Measurements from ENCODE around the gene FGF2.
"Not testable (repeated sequence)": the region's sequence is repeated elsewhere in the genome, so short reads cannot be mapped to it uniquely, and the experiment has no call there.

Gene FGF2

DNA sequence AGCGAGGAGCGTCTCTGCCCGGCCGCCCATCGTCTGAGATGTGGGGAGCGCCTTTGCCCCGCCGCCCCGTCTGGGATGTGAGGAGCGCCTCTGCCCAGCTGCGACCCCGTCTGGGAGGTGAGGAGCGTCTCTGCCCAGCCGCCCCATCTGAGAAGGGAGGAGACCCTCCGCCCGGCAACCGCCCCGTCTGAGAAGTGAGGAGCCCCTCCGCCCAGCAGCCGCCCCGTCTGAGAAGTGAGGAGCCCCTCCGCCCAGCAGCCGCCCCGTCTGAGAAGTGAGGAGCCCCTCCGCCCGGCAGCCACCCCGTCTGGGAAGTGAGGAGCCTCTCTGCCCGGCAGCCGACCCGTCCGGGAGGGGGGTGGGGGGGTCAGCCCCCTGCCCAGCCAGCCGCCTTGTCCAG lies 14.8 kb upstream of the FGF2 start:
- in situ Hi-C loops (cut with HindIII; ENCODE audit: low sequenced_read_pairs) = not testable (repeated sequence)

DNA sequence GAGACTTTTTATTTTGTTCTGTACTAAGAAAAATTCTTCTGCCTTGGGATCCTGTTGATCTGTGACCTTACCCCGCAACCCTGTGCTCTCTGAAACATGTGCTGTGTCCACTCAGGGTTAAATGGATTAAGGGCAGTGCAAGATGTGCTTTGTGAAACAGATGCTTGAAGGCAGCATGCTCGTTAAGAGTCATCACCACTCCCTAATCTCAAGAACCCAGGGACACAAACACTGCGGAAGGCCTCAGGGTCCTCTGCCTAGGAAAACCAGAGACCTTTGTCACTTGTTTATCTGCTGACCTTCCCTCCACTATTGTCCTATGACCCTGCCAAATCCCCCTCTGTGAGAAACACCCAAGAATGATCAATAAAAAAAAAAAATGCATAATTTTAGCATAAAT lies 13.8 kb upstream of the FGF2 start:
- in situ Hi-C loops (cut with HindIII; ENCODE audit: low sequenced_read_pairs) = not testable (repeated sequence)

DNA sequence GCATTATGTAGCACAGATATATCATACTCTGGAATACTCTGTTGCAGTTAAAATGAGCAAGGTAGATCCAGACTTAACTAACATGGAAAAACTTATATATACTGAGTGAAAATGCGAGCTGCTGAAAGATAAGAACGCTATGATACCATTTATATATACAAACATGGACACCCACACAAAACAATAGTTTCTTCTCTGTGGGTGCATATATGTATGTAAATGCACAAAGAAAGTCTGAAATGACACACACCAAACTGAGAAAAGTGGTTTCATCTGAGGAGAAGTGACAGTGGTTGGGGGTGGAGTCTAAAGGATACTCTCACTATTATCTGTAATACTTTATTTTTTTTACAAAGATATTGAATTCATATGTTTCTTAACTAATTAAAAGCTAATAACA lies 12.2 kb upstream of the FGF2 start:
- in situ Hi-C loops (cut with HindIII; ENCODE audit: low sequenced_read_pairs) = no loop called here

DNA sequence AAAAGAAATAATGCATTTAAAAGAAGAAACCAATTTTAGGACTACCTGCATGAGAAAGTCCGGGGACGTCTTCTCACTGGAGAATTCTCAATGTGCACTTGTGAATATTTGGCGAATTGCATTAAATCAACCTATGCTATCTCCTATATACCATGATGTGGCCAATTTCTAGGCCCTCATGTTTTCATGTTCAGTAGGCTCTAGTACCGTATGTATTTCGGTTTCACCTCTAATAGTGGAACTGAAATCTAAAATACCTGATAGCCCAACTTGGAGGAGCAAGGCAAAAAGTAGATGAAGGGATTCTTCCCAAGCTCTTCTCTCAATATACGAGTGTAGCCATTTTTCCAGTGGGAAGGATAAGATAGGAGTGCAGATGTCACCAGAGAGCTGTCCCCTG lies 11.4 kb upstream of the FGF2 start:
- in situ Hi-C loops (cut with HindIII; ENCODE audit: low sequenced_read_pairs) = no loop called here

DNA sequence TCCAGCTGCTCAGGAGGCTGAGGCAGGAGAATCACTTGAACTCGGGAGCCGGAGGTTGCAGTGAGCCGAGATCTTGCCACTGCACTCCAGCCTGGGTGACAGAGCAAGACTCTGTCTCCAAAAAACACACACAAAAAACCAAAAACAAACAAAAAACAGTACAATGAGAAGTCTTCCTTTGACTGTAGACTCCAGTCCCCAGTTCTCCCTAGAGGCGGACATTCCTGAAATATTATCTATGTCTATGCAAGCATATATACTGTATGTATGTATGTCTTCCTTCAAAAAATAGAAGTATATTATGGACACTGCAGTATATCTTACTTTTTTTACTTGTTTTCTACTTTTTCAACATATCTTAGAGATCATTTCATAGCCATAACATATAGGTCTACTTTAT lies 10.2 kb upstream of the FGF2 start:
- in situ Hi-C loops (cut with HindIII; ENCODE audit: low sequenced_read_pairs) = no loop called here

DNA sequence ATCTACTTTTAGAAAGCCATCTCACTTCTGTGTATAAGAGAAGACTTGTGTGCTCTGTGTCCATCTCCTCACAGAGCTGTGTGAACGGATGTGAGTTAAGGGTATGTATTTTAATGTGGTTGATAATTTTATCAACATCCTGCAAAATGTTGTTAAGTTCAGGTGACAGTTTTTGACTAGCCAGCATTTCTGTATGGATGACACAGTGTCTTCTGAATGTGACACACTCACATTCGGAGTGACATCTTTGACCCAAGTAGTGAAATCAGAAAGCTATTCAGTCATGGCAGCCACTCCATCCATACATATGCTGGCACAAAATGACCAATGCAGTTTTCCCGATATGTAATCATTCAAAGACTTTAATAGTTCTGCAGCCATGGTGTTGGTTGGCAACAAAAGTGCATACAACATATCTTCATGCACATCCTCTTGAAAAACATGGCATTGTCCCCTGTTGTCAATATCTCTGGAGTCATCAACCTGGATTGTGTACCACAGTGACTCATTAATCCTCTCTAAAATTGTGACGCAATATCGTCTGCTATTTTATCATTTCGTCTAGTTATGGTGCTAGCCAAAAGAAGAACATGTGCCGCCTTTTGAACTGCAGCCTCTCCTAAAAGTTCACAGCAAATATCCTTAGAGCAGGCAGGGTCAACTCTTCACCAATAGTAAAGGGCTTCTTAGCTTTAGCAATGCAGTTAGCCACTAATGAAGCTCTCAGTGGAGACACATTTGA lies 6.8 kb upstream of the FGF2 start:
- in situ Hi-C loops (cut with HindIII; ENCODE audit: low sequenced_read_pairs) = no loop called here

DNA sequence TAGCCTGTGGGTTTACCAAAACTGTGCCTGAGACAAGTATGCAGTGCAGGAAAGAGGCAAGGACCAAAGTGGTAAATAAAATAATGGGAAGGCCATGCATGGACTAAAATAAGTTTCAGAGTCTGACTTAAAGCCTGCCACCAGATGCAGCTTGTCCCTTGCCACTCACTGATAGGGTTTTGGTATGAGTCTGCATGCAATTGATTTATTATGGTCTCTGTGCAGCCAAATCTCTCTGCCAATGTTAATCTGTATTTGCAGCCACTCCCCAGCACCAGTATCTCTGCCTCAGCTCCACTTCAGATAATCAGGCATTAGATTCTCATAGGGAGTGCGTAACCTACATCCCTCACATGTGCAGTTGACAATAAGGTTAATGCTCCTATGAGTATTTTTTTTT lies 5.5 kb upstream of the FGF2 start:
- in situ Hi-C loops (cut with HindIII; ENCODE audit: low sequenced_read_pairs) = no loop called here

DNA sequence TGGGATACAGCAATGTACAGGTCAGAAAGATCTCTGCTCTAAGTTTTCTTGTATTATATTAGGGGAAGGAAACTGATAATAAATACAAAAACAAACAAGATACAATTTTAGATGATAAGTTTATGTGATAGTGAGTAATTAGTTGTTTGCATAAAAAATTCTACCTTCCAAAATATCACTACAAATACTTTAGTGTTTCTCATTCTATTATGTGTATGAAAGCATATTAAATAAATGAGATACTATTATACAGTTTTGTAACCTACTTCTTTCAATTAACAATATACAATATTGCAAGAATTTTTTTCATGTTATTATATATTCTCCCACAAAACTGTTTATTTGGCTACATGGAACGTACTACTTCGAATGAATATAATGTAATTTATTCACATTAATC lies 4.2 kb upstream of the FGF2 start:
- in situ Hi-C loops (cut with HindIII; ENCODE audit: low sequenced_read_pairs) = no loop called here

DNA sequence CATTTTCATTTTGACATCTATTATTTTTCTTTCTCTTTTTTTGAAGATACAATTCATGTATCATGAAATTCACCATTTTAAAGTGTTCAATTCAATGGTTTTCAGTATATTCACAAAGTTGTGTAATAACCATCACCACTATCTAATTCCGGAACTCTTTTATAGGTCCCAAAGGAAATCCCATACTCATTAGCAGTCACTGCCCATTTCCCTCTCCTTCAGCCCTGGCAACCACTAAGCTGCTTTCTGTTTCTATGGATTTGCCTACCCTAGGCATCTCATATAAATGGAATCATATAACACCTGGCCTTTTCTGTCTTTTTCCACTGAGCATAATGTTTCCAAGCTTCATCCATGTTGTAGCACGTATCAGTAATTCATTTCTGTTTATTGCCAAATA lies 3.2 kb upstream of the FGF2 start:
- in situ Hi-C loops (cut with HindIII; ENCODE audit: low sequenced_read_pairs) = no loop called here

DNA sequence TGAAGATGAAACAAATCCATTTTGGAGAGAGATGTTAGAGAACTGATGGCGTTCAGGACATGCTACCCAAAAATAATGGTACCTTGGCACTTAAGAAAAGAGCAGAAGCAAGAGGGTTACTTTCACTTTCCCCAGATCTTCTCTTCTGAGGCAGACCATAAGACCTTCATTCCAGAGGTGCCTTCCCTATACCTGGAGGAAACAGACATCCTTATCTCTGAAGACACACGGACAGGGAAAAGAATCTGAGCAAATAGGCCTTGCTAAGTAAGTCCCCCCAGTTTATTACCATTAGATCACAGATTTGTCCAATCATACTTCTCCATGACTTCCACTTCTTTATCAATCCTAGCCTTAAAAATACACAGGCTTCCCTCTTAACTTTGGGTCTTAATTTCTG lies 2.0 kb upstream of the FGF2 start:
- in situ Hi-C loops (cut with HindIII; ENCODE audit: low sequenced_read_pairs) = no loop called here

DNA sequence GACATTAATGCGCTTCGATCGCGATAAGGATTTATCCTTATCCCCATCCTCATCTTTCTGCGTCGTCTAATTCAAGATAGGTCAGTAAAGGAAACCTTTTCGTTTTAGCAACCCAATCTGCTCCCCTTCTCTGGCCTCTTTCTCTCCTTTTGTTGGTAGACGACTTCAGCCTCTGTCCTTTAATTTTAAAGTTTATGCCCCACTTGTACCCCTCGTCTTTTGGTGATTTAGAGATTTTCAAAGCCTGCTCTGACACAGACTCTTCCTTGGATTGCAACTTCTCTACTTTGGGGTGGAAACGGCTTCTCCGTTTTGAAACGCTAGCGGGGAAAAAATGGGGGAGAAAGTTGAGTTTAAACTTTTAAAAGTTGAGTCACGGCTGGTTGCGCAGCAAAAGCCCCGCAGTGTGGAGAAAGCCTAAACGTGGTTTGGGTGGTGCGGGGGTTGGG lies 528 bp upstream of the FGF2 start:
- in situ Hi-C loops (cut with HindIII; ENCODE audit: low sequenced_read_pairs) = no loop called here

DNA sequence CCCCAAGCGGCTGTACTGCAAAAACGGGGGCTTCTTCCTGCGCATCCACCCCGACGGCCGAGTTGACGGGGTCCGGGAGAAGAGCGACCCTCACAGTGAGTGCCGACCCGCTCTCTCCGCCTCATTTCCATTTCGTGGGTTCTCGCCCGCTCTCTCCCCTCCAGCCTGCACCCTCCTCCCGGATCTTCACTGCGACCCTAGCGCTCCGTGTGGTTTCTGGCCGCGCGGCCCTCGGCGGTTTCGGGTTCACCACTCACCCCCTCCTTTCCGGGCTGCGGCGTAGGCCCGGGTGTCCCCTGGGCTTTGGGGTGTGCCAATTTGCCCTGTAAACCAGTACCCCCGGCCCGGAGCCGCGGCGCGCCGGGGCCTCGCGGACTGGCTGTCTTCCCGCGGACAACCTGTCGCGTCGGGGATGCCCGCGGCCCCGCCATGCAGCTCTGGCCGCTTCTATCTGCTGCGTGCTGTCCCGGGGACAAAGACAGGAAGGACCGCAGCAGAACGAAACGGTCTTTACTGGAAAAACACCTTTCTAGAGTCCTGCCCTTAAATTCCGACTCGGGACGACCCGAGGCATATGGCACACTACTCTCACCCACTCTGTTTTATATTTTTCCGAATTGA lies 737 bp downstream of the FGF2 start:
- in situ Hi-C loops (cut with HindIII; ENCODE audit: low sequenced_read_pairs) = no loop called here

DNA sequence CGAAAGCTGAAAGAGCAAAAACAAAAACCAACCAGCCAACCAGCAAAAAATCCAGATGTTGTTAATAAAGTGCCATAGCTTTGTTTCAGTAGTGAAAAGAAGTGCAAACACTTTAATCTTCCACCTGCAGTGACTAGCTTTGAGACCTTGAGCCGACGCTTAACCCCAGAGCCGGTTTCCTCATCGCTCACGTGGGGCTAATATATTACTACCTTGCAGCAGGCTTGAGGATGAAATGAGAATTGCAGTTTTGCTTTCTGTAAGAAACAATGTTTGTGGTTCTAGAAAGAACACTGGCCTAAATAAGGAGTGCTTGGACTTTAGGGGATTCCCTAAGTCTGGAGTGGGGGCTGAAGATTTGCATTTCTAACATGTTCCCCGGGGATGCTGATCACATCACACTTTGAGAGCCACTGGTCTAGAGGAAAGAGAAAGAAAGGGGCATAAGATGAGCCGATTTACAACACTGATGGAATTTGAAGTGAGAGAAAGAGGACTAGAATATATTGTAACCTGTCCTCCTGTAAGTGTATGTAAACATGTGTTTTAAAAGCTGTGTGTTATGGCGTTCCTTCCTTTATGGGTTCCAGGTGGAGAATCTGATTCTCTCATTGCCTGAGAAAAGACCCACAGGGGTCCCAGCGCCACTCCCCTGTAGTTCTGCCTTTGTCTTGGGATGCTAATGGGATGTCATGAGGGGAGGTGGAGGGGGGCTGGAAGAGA lies 1.4 kb downstream of the FGF2 start:
- in situ Hi-C loops (cut with HindIII; ENCODE audit: low sequenced_read_pairs) = no loop called here

DNA sequence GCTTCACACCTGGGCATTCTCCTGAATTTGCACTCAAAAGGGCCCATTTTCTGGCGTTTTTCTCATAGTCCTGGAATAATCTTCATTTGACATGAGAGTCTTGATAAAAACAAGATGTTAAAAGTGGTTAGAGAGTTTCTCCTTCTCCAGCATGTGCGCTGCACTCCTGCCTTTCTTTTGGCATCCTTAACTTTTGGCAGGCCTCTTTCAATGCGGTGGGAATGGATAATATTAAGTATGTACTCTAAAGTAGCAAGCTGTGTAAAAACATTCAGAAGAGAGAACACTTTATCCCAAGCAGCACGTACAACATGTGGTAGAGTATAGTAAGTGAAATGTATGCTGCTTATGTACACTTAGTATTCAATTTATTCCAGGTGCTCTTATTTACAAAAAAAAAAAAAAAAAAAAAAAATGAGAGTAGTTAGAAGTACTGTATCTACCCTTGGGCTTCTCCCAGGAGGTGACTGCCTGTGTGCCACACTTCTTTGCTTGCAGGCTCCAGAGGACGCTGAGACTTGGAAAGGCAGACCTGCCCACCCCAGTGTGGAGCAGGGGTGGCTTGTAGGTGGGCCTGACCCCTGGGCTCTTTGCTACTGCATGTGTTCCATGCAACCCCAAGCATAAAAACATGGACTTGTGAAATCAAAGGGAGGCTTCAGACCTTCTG lies 3.9 kb downstream of the FGF2 start:
- in situ Hi-C loops (cut with HindIII; ENCODE audit: low sequenced_read_pairs) = no loop called here

DNA sequence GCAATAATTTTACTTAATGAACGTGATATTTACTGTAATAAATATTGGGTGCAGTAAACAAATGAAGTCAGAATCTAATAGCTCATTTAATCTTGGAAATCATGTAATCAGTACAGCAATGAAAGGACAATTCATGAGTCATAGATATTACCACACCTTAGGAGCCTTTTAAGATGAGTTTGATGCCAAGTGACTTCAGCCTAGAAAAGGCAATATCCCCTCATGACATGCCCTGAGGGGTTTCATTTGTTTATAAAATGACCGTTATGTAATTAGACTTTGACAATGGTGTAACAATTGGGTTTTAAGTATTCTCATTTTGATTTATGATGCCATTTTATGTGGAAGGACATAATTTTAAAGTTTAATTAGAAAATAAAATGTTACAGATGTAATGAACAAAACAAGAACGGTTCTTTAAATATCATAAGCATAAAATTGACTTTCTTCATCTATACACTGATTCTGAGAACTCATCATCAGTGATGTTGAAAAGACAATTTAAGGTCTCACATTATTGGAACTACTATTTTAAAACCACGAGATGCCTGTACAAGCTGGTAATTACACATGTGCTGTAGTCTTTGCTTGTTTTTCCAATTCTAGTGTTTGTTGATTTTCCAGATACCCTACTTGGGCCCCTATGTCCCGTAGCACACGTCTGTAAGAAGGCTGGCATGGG lies 5.0 kb downstream of the FGF2 start:
- in situ Hi-C loops (cut with HindIII; ENCODE audit: low sequenced_read_pairs) = no loop called here

DNA sequence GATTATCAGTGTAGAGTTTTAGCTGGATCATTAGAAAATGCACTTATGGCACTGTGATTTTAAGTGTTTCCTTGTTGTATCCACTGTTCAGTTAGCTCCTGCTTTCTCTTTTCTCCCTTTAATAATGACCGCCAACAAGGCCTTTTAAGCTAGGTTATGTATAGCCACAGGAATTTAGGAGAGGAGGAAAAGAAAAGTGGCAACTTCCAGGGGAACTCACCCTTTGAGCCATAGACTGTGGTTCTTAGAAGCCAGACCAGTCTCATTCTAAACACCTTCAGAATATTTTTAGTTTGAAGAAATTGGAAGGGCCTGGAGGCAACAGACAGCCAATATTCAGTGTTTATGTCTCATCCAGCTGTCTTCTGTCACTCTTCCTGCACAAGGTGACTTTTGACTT lies 6.1 kb downstream of the FGF2 start:
- in situ Hi-C loops (cut with HindIII; ENCODE audit: low sequenced_read_pairs) = no loop called here

DNA sequence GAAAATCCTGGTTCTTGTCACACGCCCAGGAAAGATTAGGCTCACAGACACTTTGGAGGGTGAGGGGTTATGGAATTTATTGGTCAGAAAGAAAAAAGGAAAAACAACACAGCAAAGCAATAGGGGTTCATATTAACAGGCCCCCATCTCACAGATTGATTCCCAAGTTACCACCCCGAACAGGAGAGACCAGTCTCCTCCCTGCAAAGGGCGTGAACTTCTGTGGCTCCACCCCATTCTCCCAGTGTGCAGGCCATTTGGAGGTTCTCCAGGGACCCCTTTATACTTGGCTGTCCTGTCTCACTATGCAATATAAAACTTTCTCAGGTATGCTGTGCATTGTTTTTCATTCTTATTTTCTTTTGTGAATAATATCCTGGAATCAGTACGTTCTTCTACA lies 7.4 kb downstream of the FGF2 start:
- in situ Hi-C loops (cut with HindIII; ENCODE audit: low sequenced_read_pairs) = no loop called here

DNA sequence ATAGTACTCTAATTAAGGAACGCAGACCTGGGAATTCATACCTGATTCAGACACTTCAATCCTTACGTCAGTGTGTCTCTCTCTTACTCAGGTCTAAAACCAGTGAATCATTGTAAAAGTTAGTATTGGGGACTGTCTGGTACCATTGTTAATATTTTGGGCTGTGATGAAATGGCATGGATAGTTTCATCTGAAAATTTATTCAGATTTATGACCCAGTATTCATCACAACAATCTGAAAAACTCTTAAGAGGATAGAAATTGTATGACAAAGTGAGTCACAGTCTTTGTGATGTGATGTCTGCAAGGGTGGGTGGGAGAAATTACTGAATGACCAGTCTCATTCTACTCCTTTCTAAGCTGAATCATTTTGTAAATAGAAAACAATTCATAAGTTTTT lies 10.3 kb downstream of the FGF2 start:
- in situ Hi-C loops (cut with HindIII; ENCODE audit: low sequenced_read_pairs) = no loop called here

DNA sequence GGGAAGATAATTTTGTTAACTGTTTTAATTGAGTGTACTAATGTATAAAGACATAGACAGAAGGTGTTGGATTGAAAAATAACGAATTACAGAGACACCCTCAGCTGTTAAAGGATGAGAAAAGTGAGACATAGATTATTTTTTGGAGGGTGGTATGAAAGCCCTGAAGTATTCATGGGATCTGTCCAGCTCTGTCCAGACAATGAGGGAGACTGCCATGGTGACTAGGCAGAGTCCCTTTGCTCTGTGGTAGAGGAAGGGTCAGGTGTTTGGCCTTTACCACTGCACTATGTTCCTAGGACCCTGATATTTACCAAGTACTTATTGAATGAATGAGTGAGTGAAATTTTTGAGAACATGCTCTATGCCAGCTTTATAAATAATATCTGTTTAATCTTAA lies 11.4 kb downstream of the FGF2 start:
- in situ Hi-C loops (cut with HindIII; ENCODE audit: low sequenced_read_pairs) = no loop called here

DNA sequence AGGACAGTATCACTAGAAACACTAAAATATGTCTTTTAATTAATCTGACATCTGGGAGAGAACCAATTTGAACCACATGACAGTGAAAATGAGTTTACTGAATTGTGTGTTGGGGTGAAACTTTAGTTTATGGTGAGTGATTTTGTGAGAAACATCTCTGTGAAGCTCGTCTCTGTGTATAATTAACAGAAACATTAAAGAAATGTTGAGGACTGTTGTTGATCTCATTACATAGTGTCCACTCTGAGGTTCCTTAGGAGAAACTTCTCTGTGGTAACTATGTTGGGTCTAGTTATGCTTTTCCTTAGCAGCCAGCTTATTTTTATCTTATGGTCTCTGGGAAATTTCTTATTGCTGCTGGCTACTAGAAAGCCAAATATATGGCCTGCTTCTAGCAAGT lies 15.8 kb downstream of the FGF2 start:
- in situ Hi-C loops (cut with HindIII; ENCODE audit: low sequenced_read_pairs) = no loop called here

DNA sequence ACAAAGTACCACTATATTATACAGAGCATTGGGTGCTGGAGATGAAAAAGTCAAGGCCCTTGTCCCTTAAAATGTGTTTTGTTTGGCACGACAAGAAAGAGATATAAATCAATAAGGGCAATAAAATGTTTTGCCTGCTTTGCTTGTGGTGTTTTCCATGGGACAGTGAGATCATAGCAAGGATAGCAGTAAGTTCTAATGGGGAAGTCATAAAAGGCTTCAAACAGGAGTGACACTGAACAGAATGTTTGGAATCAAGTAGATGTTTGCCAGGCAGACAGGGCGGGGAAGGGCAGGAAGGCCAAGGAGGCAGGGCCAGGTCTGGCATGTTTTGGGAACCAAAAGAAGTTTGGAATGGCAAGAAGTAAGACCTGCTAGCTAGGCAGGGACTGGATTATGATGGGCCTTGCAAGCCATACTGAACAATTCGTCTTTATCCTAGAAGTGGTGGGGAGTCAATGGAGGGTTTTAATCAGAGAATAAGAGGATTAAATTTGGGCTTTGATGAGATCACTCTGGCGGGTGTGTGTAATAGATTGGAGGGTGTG lies 16.4 kb downstream of the FGF2 start:
- in situ Hi-C loops (cut with HindIII; ENCODE audit: low sequenced_read_pairs) = no loop called here

Measured in DLD1 (cell line).